ENCODE measurements around the gene CROCC2. TPM values are rescaled to one million over a fixed set of nuclear protein-coding genes. Genes with fewer than 3 reads are reported as not detected.

Gene CROCC2
- total and polyA plus RNA-seq, 2 of the 13 experiments (the other 11 are each of a cell fraction or from before 2014, with no cell fraction given) = not detected

- FAIRE-seq (no peak), ATAC-seq (peak; percentile 3; the same call in 2 of the 3 replicates), DNase-seq (ENCODE audit: low spot score) (no peak)
- POLR2A ChIA-PET = interaction anchor here (1.5 to 9.3 kb wide), 3 partner anchors 13 to 30 kb away, joined by 5 to 63 read pairs (median 5); no protein-coding TSS in a partner anchor
- 81% methylated on average over 3 of the region's 4 CpGs for WGBS (ENCODE audit: low lambda C conversion rate)
- no peaks in the 10 kb centered on the region for H3K9me3 ChIP-seq (ENCODE audit: low read length)
- intact Hi-C loops (cut with micrococcal nuclease; ENCODE audit: unreplicated experiment) = no loop called here
- H3K36me3 ChIP-seq (replicated peaks in 1 of 2; ENCODE audit: control insufficient read depth in 1 of 2, insufficient read depth in 2 of 2, low read length in 2 of 2) = no peaks in the 10 kb centered on the region
- BruUV-seq (replicated peaks) = no TSS peak
- CTCF ChIA-PET (ENCODE audit: low intra/inter-chr PET ratio, low total read pairs) = no interaction called here
- H3K4me2 ChIP-seq (ENCODE audit: low read depth, low read length) = no peak overlapping the region
- no peak overlapping the region for H2AFZ ChIP-seq (ENCODE audit: low read length)
- no peaks in the 10 kb centered on the region; a peak in 1 of 5 replicates for H3K27me3 ChIP-seq (ENCODE audit: control insufficient read depth in 1 of 2, insufficient read depth in 2 of 2, low read length in 2 of 2)
- no peak for TF ChIP-seq CBX5 (CRISPR knock-in tag; IDR thresholded peaks at IDR 0.05; ENCODE audit: borderline replicate concordance)
- TF ChIP-seq ZBTB33 (CRISPR knock-in tag; IDR thresholded peaks at IDR 0.05) = no peak
- no peak for TF ChIP-seq HIVEP1 (CRISPR knock-in tag; IDR thresholded peaks at IDR 0.05)
- peak; percentile 35; the same call in 1 of the 2 replicates for TF ChIP-seq BORCS8-MEF2B (CRISPR knock-in tag; IDR thresholded peaks at IDR 0.05)
- TF ChIP-seq ZNF598 (CRISPR knock-in tag; IDR thresholded peaks at IDR 0.05; ENCODE audit: borderline replicate concordance) = 0 out of 2 replicates have a peak, but pooled peaks have one; percentile 13
- 0 out of 2 replicates have a peak, but pooled peaks have one; percentile 19 for TF ChIP-seq BCL3 (CRISPR knock-in tag; IDR thresholded peaks at IDR 0.05)
- no peaks in the 10 kb centered on the region for H4K20me1 ChIP-seq (ENCODE audit: insufficient read depth, low read length)
- H3K4me3 ChIP-seq (replicated peaks in 1 of 3; ENCODE audit: insufficient read depth in 1 of 3, low read depth in 2 of 3, low read length in 3 of 3) = no peak overlapping the region
- H3K4me1 ChIP-seq (ENCODE audit: insufficient read depth, low read length) = peaks cover 51% of the 10 kb centered on the region
- no peak overlapping the region for H3K27ac ChIP-seq (ENCODE audit: extremely low read length, insufficient read depth, low read length)
- in situ Hi-C loops (cut with HindIII; ENCODE audit: extremely low pct_ligation_motif_present, low pct_unique_long_range_greater_than_20kb) = no loop called here
- H3K79me2 ChIP-seq (ENCODE audit: insufficient read depth, low read length) = no peaks in the 10 kb centered on the region
- no peak overlapping the region for H3K9ac ChIP-seq (ENCODE audit: insufficient read depth, low read depth, low read length)
Measured at GRCh38 chr2:240887631-240888030, 18.5 kb upstream of the CROCC2 start.

Data from HepG2 (cell line).